GM12891 (cell line): Measurements from ENCODE around the gene NAIF1.

Experiments used
- POLR2A ChIP-seq: IDR thresholded peaks from 2 replicates; pipeline ENCODE4 v1.6.1; 2011; ENCODE audit warnings: low read depth, low read length, control low read depth
- POLR2AphosphoS5 ChIP-seq: IDR thresholded peaks from 2 replicates; pipeline ENCODE4 v1.6.1; 2011; ENCODE audit warnings: low read depth, low read length, control low read depth
- TAF1 ChIP-seq: IDR thresholded peaks from 2 replicates; pipeline ENCODE4 v1.6.1; 2011; ENCODE audit warnings: low read depth, low read length, control low read depth

DNA sequence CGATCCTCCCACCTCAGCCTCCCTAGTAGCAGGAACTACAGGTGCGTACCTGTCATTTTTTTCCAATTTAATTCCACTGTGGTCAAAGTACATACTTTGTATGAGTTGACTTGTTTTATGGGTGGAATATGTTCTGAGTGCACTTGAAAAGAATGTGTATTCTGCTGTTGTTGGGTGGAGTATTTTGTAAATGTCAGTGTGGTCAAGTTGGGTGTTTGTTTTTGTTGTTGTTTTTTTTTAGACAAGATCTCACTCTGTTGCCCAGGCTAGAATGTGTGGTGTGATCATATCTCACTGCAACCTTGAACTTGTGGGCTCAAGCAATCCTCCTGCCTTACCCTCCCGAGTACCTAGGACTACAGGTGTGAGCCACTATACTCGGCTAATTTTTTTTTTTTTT is 18.8 kb upstream of the NAIF1 start:
- TF ChIP-seq POLR2AphosphoS5 (no peak), POLR2A (no peak), TAF1 (no peak)
